ENCODE measurements around the gene CHD9. TPM values are rescaled to one million over a fixed set of nuclear protein-coding genes. Genes with fewer than 3 reads are reported as not detected.
"Not testable (repeated sequence)": the region's sequence is repeated elsewhere in the genome, so short reads cannot be mapped to it uniquely, and the experiment has no call there.

CHD9 gene
- total RNA-seq, 3 donors from 2014 or later (not counting 1 experiment from before 2014, with no cell fraction given) = 81.4 to 85.2 (median 81.9) TPM

DNA sequence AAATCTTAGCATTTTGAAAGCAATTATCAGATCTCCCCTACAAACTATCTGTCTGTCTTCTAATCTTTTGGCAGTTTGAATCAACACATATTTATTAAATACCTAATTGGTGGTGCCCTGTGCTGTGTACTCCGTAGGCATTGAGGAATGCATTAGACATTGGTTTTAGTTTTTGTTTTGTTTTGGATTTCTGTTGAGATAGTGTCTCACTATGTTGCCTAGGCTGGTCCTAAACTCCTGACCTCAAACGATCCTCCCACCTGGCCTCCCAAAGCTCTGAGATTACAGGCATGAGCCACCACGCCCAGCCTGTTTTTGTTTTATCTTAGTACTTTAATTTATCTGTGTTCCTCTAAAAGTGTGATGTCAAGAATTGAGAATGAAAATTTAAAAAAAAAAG, 254.7 kb downstream of the CHD9 start:
- Mint-ChIP-seq H3K4me1 (peaks cover 0 to 4% of the 10 kb centered on the region in 2 donors), H3K36me3 (peaks cover 20% of the 10 kb centered on the region), H3K27ac (no peak overlapping the region), H3K27me3 (ENCODE audit: low read depth in 2 of 2) (no peaks in the 10 kb centered on the region), H3K4me3 (no peak overlapping the region), H3K9me3 (no peaks in the 10 kb centered on the region)
- DNase-seq = no peak
- intact Hi-C loops (cut with micrococcal nuclease) = no loop called here
- peaks cover 62% of the 10 kb centered on the region for H3K36me3 ChIP-seq (ENCODE audit: control insufficient read depth, insufficient read depth, low read length)
- TF ChIP-seq, protein P1, sequence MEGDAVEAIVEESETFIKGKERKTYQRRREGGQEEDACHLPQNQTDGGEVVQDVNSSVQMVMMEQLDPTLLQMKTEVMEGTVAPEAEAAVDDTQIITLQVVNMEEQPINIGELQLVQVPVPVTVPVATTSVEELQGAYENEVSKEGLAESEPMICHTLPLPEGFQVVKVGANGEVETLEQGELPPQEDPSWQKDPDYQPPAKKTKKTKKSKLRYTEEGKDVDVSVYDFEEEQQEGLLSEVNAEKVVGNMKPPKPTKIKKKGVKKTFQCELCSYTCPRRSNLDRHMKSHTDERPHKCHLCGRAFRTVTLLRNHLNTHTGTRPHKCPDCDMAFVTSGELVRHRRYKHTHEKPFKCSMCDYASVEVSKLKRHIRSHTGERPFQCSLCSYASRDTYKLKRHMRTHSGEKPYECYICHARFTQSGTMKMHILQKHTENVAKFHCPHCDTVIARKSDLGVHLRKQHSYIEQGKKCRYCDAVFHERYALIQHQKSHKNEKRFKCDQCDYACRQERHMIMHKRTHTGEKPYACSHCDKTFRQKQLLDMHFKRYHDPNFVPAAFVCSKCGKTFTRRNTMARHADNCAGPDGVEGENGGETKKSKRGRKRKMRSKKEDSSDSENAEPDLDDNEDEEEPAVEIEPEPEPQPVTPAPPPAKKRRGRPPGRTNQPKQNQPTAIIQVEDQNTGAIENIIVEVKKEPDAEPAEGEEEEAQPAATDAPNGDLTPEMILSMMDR (IDR thresholded peaks at IDR 0.05) = no peak
- no peak overlapping the region for H3K27ac ChIP-seq (ENCODE audit: low read length)
- WGBS (ENCODE audit: insufficient coverage) = 100% methylated on average over 1 of the region's 3 CpGs
- no peak for ATAC-seq
- H3K27me3 ChIP-seq (ENCODE audit: control insufficient read depth, insufficient read depth, low read length) = no peaks in the 10 kb centered on the region
- H3K4me1 ChIP-seq (ENCODE audit: control insufficient read depth, insufficient read depth, low read length) = no peaks in the 10 kb centered on the region
- no peaks in the 10 kb centered on the region for H3K9me3 ChIP-seq (ENCODE audit: control insufficient read depth, insufficient read depth, low read length)
- no peak overlapping the region for H3K4me3 ChIP-seq (ENCODE audit: low read length)

DNA sequence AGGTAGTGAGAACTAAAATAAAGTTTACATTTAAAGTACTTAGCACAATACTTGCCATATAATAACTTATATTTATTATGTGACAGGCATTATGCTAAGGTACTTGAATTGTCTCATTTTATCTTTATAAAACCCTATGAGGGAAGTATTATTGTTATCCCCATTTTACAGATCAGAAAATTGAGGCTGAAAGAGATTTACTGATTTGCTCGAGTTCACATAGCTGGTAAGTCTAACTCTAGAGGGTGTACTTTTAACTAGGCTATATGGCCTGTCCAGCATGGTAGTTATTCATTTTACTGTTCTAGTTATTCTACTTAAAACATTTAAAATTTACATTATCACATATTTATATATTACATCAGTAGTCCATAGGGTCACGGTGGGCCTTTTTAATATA, 266.2 kb downstream of the CHD9 start:
- Histone ChIP-seq H3K27me3 (ENCODE audit: control insufficient read depth, insufficient read depth, low read length) (no peaks in the 10 kb centered on the region), H3K27ac (ENCODE audit: low read length) (no peak overlapping the region), H3K36me3 (ENCODE audit: control insufficient read depth, insufficient read depth, low read length) (peaks cover 67% of the 10 kb centered on the region), H3K9me3 (ENCODE audit: control insufficient read depth, insufficient read depth, low read length) (no peaks in the 10 kb centered on the region), H3K4me3 (ENCODE audit: low read length) (no peak overlapping the region), H3K4me1 (ENCODE audit: control insufficient read depth, insufficient read depth, low read length) (no peaks in the 10 kb centered on the region)
- Mint-ChIP-seq H3K27ac (no peak overlapping the region), H3K4me1 (no peaks in the 10 kb centered on the region), H3K27me3 (ENCODE audit: low read depth in 2 of 2) (no peaks in the 10 kb centered on the region), H3K9me3 (no peaks in the 10 kb centered on the region), H3K4me3 (no peak overlapping the region), H3K36me3 (peaks cover 21% of the 10 kb centered on the region)
- ATAC-seq = no peak
- intact Hi-C loops (cut with micrococcal nuclease) = no loop called here
- no peak for DNase-seq
- no CpG with 5 or more reads among the region's 2 CpGs for WGBS (ENCODE audit: insufficient coverage)
- TF ChIP-seq, protein P1 (IDR thresholded peaks at IDR 0.05) = no peak

DNA sequence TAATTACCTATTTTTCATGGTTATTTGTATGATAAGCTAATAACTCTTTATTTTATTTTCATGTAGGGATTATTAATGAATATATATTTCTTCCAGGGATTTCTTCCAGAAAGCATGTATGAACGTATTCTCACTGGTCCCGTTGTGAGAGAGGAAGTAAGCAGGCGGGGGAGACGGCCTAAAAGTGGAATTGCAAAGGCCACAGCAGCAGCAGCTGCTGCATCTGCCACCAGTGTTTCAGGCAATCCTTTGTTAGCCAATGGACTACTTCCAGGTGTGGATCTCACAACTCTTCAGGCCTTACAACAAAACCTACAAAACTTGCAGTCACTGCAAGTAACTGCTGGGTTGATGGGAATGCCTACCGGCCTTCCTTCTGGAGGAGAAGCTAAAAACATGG, 269.1 kb downstream of the CHD9 start:
- Histone ChIP-seq H3K27me3 (ENCODE audit: control insufficient read depth, insufficient read depth, low read length) (no peaks in the 10 kb centered on the region), H3K4me3 (ENCODE audit: low read length) (no peak overlapping the region), H3K27ac (ENCODE audit: low read length) (no peak overlapping the region), H3K36me3 (ENCODE audit: control insufficient read depth, insufficient read depth, low read length) (peaks cover 45% of the 10 kb centered on the region), H3K4me1 (ENCODE audit: control insufficient read depth, insufficient read depth, low read length) (no peaks in the 10 kb centered on the region), H3K9me3 (ENCODE audit: control insufficient read depth, insufficient read depth, low read length) (no peaks in the 10 kb centered on the region)
- no peak for DNase-seq
- H3K4me3 Mint-ChIP-seq = no peak overlapping the region
- TF ChIP-seq, protein P1 (IDR thresholded peaks at IDR 0.05) = no peak
- H3K4me1 Mint-ChIP-seq = no peaks in the 10 kb centered on the region
- H3K9me3 Mint-ChIP-seq = no peaks in the 10 kb centered on the region
- ATAC-seq = no peak
- peak overlapping the region in 1 of 2 donors; percentile 54 for H3K27ac Mint-ChIP-seq
- WGBS (ENCODE audit: insufficient coverage) = 92% methylated on average over 5 of the region's 5 CpGs
- H3K27me3 Mint-ChIP-seq (ENCODE audit: low read depth in 2 of 2) = no peaks in the 10 kb centered on the region
- peaks cover 2% of the 10 kb centered on the region for H3K36me3 Mint-ChIP-seq
- intact Hi-C loops (cut with micrococcal nuclease) = no loop called here

DNA sequence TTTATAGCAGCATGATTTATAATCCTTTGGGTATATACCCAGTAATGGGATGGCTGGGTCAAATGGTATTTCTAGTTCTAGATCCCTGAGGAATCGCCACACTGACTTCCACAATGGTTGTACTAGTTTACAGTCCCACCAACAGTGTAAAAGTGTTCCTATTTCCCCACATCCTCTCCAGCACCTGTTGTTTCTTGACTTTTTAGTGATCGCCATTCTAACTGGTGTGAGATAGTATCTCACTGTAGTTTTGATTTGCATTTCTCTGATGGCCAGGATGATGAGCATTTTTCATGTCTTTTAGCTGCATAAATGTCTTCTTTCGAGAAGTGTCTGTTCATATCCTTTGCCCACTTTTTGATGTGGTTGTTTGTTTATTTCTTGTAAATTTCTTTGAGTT, 276.2 kb downstream of the CHD9 start:
- H3K36me3 Mint-ChIP-seq; H3K36me3 ChIP-seq (ENCODE audit: control insufficient read depth, insufficient read depth, low read length); H3K27ac Mint-ChIP-seq; H3K9me3 ChIP-seq (ENCODE audit: control insufficient read depth, insufficient read depth, low read length); DNase-seq; H3K27ac ChIP-seq (ENCODE audit: low read length); ATAC-seq; intact Hi-C loops (cut with micrococcal nuclease); H3K4me3 ChIP-seq (ENCODE audit: low read length); H3K4me1 ChIP-seq (ENCODE audit: control insufficient read depth, insufficient read depth, low read length); H3K9me3 Mint-ChIP-seq; H3K27me3 Mint-ChIP-seq (ENCODE audit: low read depth in 2 of 2); H3K27me3 ChIP-seq (ENCODE audit: control insufficient read depth, insufficient read depth, low read length); H3K4me3 Mint-ChIP-seq: not testable (repeated sequence)
- 89% methylated on average over 2 of the region's 3 CpGs for WGBS (ENCODE audit: insufficient coverage)
- peaks cover 16 to 17% of the 10 kb centered on the region in 2 donors for H3K4me1 Mint-ChIP-seq
